NCI-H2029 (cell line): ENCODE measurements around the gene EIF4E1B.

Experiments used
- DNase-seq: peaks from one replicate; lab custom pipeline; 2025; lab: John Stamatoyannopoulos, UW

The EIF4E1B gene

DNA sequence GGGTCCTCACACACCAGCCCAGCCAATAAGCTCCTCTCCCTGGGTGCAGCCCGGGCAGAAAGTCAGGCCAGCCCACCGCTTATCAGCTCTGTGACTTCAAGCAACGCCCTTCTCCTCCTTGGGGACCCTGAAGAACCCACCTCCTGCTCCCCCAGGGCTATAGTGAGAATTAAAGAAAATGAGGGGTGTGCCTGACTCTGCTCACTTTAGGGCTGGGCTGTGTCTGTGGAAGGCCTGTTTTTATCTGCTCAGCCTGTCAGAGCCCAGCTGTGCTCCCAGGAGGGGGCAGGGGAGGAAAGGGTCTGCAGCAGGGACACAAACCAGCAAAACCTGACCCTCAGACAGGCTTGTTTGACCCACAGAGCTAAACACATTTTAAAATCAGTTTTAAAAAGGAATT is 24.4 kb upstream of the EIF4E1B start:
- DNase-seq: no peak

- no peak for DNase-seq
These were observed 23.6 kb upstream of the EIF4E1B start for GRCh38 chr5:176606875-176607274.

DNA sequence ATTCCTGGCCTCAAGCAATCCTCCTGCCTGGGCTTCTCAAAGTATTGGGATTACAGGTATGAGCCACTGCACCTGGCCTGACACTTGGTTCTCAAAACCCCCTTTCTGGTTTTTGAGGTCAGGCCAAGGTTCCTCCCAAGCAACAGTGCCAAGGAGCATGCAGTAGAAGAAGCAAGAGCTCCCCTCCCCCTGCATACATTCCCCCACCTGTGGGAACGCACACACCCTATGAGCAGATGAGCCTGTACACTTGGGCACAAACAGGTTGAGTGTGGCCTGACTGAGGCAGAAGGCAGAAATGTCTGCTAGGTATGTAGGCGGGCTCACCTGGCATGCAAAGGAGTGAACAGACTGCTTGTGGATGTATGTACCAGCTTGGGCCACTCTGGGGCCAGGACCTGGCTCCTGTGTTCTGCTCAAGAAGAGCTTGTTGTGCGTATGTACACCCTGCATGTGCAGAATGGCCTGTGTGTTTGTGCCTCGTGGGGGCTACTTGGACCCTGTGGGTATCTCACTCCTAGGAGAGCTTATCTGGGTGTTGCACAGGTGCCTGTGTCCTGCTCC is 22.3 kb upstream of the EIF4E1B start:
- no peak for DNase-seq

- DNase-seq: no peak
These were observed 21.3 kb upstream of the EIF4E1B start for GRCh38 chr5:176608937-176609723.

GRCh38 chr5:176609724-176610434 is 20.6 kb upstream of the EIF4E1B start, which contains the start of gene GPRIN1:
GPRIN1 (minus strand) TSS chr5:176610156; CDS start chr5:176599834, 10,322 bp downstream.
- peak; percentile 52 for DNase-seq

DNA sequence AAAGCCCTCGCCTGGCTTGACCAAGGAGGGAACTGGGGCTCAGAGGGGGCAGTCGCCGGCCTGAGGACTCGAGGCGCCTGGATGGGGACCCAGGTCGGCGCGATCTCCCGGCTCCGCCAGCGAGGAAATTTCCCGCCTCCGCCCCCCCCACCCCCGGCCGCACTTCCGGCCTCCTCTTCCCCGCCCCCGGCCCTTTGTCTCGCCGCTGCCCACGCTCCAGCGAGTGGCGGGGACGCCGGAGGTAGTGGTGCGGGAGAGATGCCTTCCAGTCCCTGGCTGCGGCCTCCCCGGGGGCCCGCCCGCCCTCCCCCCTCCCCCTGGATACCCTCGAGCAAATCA is 20.1 kb upstream of the EIF4E1B start:
- DNase-seq: peak; percentile 48

DNA sequence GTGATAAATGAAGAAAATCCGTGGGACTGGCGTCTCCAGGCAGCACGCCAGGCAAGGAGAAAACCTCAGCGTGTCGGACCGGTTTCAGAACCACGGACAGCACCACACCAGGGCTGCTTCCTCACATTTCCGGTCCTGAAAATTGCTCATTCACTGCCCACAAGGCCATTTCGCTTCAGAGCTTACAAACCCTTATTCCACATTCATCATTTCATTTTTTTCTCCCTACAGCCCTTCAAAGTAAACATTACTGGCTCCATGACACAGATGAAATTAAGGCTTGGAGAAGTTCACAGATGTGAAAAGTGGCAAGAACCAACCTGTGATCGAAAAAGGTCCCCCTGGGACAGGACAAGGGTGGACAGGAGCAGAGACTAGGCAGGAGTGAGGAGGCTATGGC is 19.0 kb upstream of the EIF4E1B start:
- no peak for DNase-seq

- no peak for DNase-seq
These were observed 18.5 kb upstream of the EIF4E1B start for GRCh38 chr5:176612008-176612407.

- DNase-seq: no peak
These were observed 17.6 kb upstream of the EIF4E1B start for GRCh38 chr5:176612855-176613254.

DNA sequence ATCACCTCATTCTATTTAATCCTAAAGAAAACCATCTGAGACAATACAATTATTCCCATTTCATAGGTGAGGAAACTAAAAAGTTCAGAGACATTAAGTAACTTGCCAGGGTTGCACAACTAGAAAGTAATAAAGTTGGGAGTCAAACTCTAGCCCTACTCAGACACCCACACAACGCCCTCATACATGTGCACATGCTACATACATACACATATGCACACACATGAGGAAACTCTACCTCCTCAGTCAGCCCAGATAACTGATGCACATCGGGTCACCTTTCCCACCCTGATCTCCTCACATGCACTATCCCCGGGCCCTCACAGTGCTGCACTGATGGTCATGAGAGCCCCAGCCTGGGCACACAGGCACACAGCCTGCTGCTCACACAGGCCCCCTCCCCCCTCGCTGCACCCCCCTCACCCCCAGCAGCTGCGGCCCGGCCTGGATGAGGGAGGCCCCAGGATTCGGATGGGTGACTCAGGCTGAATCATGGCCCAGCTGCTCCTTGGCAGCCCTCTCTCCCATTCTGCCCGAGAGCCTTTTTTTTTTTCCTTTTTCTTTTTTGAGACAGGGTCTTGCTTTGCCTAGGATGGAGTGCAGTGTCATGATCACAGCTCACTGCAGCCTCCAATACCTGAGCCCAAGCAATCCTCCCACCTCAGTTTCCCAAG is 15.5 kb upstream of the EIF4E1B start:
- no peak for DNase-seq

DNA sequence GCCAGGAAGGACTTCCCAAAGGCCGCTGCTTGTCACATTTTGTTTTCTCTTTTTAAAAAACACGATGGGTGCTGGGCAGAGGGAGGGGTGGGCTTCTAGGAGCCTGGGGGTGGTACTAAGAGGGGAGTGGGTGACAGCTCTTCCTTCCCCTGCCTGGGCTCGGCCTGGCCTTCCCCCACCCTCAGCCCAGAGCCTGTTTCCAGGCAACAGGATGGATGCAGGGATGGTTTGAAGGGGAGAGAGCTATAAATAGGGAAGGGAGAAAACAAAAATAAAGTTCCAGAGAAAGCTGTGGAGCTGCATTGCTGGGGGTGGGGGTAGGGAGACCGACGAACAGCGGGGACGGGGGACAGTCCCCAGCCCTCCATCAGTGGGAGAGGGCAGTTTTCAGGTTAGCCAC is 14.0 kb upstream of the EIF4E1B start:
- no peak for DNase-seq

DNA sequence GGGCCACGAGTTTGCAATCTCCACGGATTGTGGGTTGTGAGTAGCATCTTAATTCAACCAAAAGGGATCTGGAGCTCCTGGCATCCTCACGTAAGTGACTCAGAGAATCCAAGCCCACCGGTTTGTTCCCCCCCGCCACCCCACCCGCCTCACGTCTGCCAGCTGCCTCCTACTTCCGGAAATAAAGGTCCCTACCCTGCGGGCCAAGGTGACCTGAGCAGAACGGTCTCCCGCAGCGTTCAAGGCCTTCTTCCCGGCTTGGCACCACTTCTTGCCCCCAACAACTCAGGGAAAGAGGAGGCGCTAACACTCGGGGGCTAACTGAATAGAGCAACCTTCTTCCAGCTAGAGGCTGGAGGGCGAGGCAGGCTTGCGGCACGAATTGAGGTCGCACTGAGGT is 11.7 kb upstream of the EIF4E1B start:
- no peak for DNase-seq

DNA sequence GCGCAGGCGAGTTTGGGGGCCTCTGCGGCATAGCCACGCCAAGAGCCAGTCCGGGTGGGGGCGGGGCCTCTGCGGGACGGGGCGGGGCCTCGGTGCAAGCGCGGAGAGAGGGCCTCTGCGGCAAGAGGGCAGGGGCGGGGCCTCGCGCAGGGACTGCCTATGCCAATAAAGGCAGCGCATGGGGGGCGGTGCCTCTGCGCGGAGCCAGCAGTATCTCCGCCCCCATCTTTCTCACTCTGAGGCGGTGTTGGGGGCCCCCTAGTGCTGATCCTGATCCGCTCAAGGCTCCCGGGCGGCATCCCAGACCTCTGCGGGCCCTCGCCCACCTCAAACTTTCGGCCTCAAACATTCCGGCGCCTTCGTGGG is 11.3 kb upstream of the EIF4E1B start:
- DNase-seq: no peak

- DNase-seq: no peak
These were observed 10.7 kb upstream of the EIF4E1B start for GRCh38 chr5:176619569-176620332.

GRCh38 chr5:176620333-176620981 is 10.0 kb upstream of the EIF4E1B start:
- no peak for DNase-seq

GRCh38 chr5:176621661-176622079 is 8.8 kb upstream of the EIF4E1B start:
- no peak for DNase-seq

DNA sequence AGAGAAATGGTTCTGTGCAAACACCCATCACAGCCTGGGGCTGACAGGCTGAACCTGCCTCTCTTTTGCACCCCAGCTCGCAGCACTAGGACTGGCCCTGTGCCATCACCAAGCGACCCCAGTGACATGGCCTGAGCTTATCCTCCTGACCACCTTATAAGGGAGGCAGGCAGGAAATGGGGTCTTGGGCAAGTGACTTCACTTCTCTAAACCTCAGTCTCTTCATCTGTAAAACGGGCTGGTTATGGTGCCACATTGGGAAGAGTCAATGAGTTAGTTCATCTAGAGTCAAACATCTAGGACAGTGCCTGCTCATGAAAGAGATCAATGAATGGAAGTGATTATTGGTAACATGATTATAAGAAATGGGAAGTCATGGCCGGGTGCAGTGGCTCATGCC is 6.3 kb upstream of the EIF4E1B start:
- no peak for DNase-seq

- DNase-seq: no peak
These were observed 5.5 kb upstream of the EIF4E1B start for GRCh38 chr5:176624938-176625337.

- DNase-seq: no peak
These were observed 5.0 kb upstream of the EIF4E1B start for GRCh38 chr5:176625512-176625911.

DNA sequence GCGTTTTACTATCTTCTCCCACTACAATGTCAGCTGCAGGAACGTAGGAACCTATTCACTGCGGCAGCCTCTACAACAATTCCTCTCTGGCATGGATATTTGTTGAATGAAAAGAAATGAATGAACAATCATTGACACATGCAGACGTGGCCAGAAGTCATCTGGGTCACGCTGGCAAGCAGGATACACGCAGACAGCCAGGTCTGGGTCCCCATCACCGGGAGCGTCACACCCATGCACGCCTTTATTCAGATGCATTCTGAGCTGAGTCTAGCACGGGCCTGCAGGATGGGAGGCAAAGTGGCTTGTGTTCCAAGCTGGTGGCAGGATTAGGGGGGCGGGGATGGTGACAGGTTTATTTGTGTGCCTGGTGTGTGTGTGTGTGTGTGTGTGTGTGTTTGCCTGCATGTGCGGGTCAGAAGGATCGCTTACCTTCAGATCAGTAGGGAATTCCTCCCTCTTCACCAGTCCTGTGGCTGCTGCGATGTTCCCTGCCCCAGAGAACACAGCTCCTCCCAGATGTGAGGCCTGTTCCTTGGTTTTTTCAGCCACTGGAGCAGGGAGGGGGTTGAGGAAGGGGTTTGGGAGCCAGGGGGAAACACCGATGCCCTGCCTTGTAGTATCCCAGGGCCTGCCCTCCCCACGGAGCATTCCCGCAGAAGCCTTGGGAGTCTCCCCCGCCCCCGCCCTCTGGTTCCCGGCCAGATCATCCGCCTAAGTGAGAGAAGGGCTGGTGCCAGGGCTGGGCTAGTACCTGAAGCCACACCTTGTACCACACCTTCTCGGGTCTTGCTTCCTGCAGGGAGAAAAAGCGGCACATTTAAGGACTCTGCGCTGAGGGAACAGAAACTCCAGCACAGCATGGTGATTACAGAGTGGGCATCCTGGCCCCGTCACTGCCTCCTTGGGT is 4.3 kb upstream of the EIF4E1B start:
- DNase-seq: no peak

- no peak for DNase-seq
These were observed 3.6 kb upstream of the EIF4E1B start for GRCh38 chr5:176626876-176627236.
